NCI-H187 (cell line): ENCODE data around the gene GNA12.
"Not testable (repeated sequence)": the region's sequence is repeated elsewhere in the genome, so short reads cannot be mapped to it uniquely, and the experiment has no call there.

Experiments
- DNase-seq, 2 experiments: peaks; one replicate each; lab custom pipeline; 2025; lab: John Stamatoyannopoulos, UW

The GNA12 gene

GRCh38 chr7:2726316-2727018 is 117.6 kb downstream of the GNA12 start:
- no peak for DNase-seq

GRCh38 chr7:2725178-2726105 is 118.7 kb downstream of the GNA12 start:
- no peak for DNase-seq

DNA sequence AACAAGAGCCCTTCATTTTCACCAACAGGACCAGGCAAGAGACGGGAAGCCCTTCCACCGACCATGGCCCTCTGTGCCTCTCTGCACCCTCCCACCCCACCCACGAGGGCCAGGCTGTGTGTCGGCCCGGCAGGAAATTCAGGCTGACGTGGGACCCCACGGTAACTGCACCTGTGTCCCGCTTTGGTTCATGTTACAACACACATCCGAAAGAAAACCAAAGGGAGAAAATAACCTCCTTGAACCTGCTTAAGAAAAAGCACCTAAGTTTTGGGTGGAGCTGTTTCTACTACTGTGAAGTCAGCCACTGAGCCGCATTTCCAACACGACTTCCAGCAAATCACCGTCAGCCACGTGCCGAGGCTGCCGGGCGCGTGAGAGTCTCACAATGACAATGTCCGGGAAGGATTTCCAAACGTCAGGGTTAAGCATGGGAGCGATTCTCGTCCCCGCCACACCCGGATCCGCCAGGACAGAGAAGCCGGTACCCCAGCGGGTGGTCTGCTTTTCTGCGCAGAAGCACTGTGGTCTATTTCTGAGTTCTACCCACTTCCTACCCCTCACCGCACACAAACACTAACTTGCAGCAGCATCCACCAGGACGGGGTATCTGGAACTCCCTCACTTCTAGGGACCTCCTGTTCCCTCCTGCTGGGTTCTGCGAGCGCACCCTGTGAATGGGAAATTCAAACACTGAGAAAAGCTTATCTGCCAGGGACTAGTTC is 119.5 kb downstream of the GNA12 start:
- DNase-seq, result no peak

GRCh38 chr7:2724036-2724435 is 120.1 kb downstream of the GNA12 start:
- not testable (repeated sequence) for DNase-seq

DNA sequence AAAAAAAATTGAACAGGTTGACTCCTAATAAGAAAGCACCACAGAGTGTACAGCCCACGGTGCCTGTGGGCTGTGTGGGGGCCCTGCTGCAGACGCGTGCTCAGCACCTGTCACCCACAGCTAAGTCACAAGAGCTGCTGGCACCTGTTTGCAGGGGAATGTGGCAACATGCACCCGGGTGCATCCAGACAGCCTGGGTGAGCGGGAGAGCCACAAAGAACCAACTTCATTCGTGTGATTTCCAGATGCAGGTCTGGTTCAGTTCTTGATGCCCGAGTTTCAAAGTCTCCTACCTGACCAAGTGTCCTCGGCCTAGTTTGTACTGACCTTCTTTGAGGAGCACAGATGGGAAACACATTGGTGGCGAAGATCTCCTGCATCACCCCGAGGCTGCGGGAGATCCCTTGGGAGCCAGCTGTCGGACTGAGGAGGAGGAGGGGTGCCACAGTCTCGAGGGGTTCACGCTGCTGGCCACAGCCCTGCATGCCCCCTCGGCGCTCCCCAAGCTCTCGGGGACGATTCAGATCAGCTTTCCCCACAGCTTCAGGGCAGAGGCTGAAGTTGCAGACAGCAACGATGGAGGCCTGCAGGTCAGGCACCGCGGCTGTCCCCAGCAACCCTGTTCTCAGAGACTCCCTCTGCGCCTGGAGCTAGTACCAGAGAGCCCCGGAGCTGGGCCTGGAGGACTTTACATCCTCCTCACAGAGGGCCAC is 120.8 kb downstream of the GNA12 start:
- DNase-seq, result no peak

GRCh38 chr7:2722591-2722990 is 121.5 kb downstream of the GNA12 start:
- no peak for DNase-seq

DNA sequence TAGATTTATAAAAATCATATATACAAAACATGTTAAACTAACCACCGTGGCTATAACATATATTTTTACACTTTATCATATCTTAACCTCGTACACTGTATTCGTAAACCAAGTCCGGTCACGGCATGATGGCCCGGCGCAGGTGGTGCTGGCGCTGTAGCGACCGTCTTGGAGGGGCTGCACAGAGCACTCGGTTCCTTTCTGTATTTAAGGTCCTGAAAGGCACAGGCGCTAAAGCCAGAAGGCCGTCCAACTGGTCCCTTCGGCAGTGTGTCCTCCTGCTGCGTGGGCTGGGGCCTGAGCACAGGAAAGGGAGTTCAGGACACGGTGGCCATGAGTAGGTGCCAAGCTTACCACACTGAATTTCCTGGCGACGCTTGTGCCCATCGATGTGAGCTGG is 122.3 kb downstream of the GNA12 start:
- no peak for DNase-seq

- DNase-seq, result peak; percentile 35 to 82
Observed at GRCh38 chr7:2720024-2720423, 124.1 kb downstream of the GNA12 start.

DNA sequence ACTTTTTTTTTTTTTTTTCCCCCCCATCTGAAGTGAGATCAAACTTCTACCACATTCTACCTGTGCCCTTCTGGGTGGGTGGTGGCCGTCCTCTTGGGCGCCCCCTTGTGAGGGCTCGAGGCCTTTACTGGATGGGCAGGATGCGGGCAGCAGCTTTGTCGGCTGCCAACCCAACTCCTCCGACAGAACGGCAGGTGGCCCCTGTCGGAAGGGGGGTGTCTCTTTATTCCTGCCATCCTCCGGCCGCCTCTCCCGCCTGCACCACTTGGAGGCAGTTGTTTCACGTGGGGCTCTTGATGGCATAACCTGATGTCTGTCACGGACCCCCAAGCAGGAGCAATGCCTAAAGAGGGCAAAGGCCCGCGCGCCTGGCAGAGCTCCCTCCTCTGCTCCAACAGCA is 125.1 kb downstream of the GNA12 start:
- no peak for DNase-seq

DNA sequence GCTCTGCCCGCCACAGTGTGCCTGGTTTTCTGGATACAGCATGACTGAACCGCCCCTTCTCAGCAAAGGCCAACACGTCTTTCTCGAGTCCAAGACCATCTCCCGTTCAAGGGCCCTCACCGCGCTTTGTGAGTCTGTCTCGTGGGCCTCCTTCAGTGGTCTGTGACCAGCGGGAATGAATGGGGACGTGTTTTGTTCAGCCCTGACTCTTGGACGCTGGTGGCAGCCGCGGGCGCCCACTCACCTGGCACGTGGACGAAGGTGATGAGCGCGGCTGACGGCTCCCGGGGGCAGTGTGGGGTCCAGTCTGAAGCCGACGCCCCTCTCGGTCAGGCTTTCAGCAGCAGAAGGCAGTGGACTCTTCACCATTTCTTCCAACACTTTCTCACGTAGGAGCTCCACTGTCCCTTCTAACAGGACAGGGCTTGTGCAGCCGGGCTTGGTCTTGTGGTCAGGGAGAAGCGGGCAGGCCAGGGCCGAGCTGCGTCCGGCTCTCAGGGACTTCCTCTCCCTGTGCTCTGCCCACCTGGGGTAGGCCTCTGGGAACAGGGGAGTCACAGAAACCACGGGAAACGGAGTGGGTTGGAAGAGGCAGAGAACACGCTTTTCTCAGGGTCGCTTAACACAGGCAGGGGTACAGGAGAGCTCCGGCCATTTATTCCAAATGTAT is 125.7 kb downstream of the GNA12 start:
- DNase-seq, result no peak

- DNase-seq, result peak; percentile 51 to 55
Observed at GRCh38 chr7:2717293-2718261, 126.5 kb downstream of the GNA12 start.

DNA sequence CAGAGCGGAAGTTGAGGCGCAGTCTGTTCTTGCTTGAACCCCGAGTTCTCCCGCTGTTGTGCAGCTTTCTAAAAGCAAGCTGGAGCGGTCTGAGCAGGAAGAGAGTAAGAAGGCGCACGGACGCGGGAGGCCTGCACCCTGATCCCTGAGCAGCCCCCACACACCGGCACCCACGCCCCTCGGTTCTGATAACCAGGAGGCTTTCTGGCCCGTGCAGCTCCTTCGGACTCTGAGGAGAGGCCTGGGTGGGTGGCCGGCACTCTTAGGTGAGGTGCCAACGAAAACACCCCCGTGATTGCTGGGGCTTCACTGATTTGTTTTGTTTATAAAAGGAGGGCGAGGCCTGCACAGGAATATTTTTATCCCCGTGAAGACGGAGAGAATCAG is 127.2 kb downstream of the GNA12 start:
- no peak for DNase-seq

GRCh38 chr7:2716488-2716887 is 127.6 kb downstream of the GNA12 start:
- no peak for DNase-seq

DNA sequence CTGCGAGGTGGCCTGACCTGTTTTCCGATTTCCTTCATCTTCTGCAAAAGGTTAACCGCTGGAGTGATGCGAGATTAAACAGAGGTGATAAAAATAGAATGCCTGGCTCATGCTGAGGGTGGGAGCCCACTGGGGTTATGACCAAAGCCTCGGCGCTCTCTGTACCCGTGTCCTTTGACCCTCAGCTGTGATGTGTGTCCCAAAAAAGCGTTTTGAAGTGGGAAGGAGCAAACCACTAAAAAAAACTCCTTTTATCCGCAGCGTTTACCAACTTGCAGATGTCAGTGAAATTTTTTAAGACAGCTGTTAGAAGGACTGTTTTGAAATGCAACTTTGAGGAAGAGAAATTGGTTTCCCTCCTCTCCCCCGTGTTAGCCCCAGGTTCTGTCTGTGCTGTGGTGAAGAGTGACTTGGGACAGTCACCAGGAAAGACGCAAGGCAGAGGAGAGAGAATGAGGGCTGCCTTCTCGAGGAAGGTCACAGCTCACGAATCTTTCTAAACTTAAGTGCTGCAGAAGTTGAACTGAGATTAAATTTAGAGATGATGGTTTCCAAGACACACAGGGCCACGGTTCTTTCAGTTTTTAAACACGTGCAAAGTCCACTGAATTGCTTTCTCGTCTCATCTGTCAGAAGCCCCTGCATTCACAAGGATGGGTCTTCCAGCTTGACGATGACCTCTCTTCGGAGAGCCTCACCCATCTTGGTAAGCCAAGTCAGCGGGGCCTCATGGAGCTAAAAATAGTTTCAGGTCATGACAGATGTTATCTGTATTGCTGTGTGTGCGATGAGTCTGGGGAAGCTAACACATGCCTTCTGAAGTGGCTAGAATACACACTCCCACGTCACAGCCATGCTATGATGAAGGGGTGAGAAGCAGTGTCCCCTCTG is 128.5 kb downstream of the GNA12 start:
- no peak for DNase-seq

DNA sequence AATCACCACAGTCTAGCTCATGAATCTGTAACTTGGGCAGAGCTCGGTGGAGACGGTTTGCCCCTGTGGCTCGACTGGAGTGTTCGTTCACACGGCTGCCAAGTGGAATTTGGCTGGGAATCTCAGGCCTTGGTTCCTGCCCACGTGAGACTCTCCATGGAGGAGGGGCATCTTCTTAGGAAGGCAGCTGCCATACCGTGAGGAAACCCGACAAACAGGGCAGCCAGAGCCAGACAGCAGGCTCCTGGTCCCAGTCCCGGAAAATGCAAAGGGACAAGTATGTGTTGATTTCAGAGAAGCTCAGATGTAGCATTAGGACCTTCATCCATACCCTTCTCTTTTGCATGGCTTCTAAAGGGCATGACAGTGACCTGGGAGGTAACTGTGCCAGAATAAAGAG is 129.5 kb downstream of the GNA12 start:
- DNase-seq, result no peak

DNA sequence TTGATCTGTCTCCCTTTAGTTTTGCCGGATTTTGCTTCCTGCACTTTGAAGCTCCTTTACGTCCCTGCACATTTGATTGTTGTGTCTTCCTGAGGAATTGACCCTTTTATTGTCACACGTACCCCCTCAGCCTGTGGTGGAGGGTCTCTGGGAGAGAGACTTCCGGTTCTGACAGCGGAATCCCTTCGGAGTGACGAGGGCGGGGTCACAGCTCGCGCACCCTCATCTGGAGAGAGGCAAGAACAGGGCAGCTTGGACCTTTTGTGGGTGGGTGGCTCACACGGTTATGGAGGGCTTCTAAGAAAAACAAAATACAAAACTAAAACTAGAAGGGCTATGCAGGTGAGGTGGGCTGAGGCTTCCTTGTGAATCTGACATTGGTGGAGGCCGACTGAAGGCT is 130.1 kb downstream of the GNA12 start:
- DNase-seq, result no peak

- DNase-seq, result no peak
Observed at GRCh38 chr7:2713370-2713769, 130.7 kb downstream of the GNA12 start.

DNA sequence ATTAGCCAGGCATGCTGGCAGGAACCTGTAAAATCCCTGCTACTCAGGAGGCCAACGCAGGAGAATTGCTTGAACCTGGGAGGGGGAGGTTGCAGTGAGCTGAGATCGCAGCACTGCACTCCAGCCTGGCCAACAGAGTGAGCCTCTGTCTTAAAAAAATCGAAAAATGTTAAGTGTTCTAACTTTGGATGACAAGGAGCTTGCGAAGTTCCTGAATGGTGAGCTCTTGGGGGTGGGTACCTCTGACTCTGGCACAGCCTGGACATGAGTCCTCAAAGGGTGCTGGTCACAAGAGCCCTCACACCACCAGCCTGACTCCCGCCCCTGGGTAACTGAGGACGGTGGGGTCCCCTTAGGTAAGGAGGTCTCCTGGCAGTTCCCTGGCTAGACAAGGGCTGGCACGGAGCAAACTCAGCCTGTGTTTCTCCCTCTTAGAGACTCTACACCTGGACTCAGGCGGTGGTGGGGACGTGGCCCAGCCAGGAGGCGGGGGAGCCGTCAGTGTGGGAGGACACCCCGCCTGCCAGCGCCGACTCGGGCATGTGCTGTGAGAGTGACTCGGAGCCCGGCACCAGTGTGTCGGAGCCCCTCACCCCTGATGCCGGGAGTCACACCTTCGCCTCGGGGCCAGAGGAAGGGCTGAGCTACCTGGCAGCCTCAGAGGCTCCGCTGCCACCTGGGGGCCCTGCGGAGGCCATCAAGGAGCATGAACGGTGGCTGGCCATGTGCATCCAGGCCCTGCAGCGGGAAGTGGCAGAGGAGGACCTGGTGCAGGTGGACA is 132.0 kb downstream of the GNA12 start:
- DNase-seq, result no peak
